Suppressor macrophage treated with lipopolysaccharide for 1 hour (primary cell): ENCODE data around the gene C3orf33.

Source experiments
- DNase-seq, 3 donors: peaks; one replicate each; pipeline ENCODE4 v3.0.0-alpha.2; 2020 to 2022

The C3orf33 gene

GRCh38 chr3:155741603-155742002, 64.5 kb downstream of the C3orf33 start:
- DNase-seq = no peak

GRCh38 chr3:155741101-155741500, 65.0 kb downstream of the C3orf33 start:
- DNase-seq = no peak

- no peak for DNase-seq
Observed at GRCh38 chr3:155739154-155739553, 66.9 kb downstream of the C3orf33 start.

GRCh38 chr3:155738580-155739076, 67.5 kb downstream of the C3orf33 start:
- DNase-seq = no peak

GRCh38 chr3:155737844-155738460, 68.1 kb downstream of the C3orf33 start:
- peak; percentile 35 to 52 (median 40) for DNase-seq

GRCh38 chr3:155736381-155736780, 69.7 kb downstream of the C3orf33 start:
- DNase-seq = no peak

GRCh38 chr3:155730843-155731242, 75.2 kb downstream of the C3orf33 start:
- DNase-seq = no peak

GRCh38 chr3:155727836-155728235, 78.2 kb downstream of the C3orf33 start:
- DNase-seq = no peak

- no peak for DNase-seq
Observed at GRCh38 chr3:155714295-155714718, 91.8 kb downstream of the C3orf33 start.
